Uterus (tissue), 4 donors: ENCODE results near the gene TRIO. TPM values are rescaled to one million over a fixed set of nuclear protein-coding genes. Genes with fewer than 3 reads are reported as not detected.

Source experiments
- DNase-seq, 2 donors: peaks; one replicate each; pipeline ENCODE4 v3.0.0-alpha.2; 2019 to 2020
- H3K27ac ChIP-seq, 2 donors: fragments of 200-600 bp; sonication (generic); 1 replicate in 1 of 2; 2 replicates in 1 of 2; pipeline ENCODE4 v1.5.1; 2016 to 2018
- H3K27me3 ChIP-seq, 2 donors: fragments of 200-600 bp; sonication (generic); one replicate each; pipeline ENCODE4 v1.5.1; 2018 to 2019; ENCODE audit warnings: control low read depth in 1 of 2
- H3K36me3 ChIP-seq, 2 donors: fragments of 200-600 bp; sonication (generic); one replicate each; pipeline ENCODE4 v1.5.1; 2019; ENCODE audit warnings: control low read depth in 1 of 2
- H3K4me1 ChIP-seq, 2 donors: fragments of 200-600 bp; sonication (generic); one replicate each; pipeline ENCODE4 v1.5.1; 2018 to 2019; ENCODE audit warnings: control low read depth in 1 of 2
- H3K4me3 ChIP-seq, 2 donors: fragments of 200-600 bp; sonication (generic); 1 replicate in 1 of 2; 2 replicates in 1 of 2; pipeline ENCODE4 v1.5.1; 2018 to 2019; ENCODE audit warnings: mild to moderate bottlenecking in 1 of 2
- H3K9me3 ChIP-seq, 2 donors: fragments of 200-600 bp; sonication (generic); one replicate each; pipeline ENCODE4 v1.5.1; 2019; ENCODE audit warnings: control low read depth in 1 of 2
- POLR2A ChIP-seq, 2 donors: fragments of 450-650 bp; IDR thresholded peaks; one replicate each; pipeline ENCODE4 v1.6.1; 2016; ENCODE audit warnings: antibody characterized with exemption in 2 of 2, mild to moderate bottlenecking in 1 of 2, moderate library complexity in 1 of 2
- intact Hi-C: fragments of 100-400 bp; cut with DNase I; formaldehyde crosslinking; loops from one replicate; pipeline ENCODE4 v1.15.1; 2023; ENCODE audit warnings: low total_unique reads
- total RNA-seq, 4 donors: library from RNA; depleted of rRNA in 3 of 4; stranded (reverse); fragments of >200 nt in 3 of 4; gene quantifications; one replicate each; pipeline versions ENCODE4 v1.1.0 to v1.2.4, GENCODE V29; 2014 to 2023
- TF ChIP-seq, protein P1 (sequence below), 4 experiments: fragments of 200-600 bp in 2 of 4; fragments of 450-650 bp in 2 of 4; sonication (generic) in 2 of 4; IDR thresholded peaks; one replicate each; pipeline ENCODE4 v1.5.1; 2016 to 2019; ENCODE audit warnings: antibody characterized with exemption in 4 of 4, mild to moderate bottlenecking in 2 of 4, moderate library complexity in 1 of 4
- donor health status: DM: yes; HTN: yes; CAD: no.

Gene TRIO
- total RNA-seq, 4 donors from 2014 or later, result 93.5 to 234 (median 207) TPM

DNA sequence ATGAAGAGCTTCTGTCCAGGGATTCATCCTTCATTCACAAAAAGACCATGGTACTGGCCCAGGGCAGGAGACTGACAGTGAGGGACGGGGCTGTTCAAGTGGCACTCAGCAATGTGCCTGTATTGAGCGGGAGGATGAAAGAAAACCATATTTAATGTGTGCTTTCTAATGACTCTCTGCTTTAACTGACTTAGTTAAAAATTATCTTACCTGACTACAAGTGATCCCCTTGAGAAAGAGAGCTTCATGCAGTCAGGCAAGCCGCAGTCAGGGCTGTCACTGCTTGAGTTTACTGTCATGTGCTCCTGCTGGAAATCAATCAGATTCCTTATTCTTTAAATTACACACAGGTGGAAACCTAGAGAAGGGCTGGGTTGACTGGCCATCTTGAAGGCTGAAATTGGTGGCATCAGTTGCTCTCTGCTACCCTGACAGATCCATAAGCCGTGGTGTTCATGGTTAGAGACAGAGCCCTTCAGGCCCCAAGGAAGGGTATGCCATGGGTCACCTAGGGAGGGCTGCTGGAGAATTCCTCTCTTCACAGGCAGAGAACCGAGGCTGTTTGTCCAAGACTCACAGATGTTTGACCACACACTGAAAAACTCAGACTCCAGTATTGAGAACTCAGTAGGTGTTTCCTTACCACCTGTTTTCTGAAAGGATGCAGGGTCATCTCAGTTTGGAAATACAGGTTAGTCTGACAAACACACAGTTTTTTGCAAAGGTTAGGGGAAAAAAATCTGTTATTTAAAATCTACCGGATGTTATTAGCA is 70.9 kb downstream of the TRIO start:
- no peak for DNase-seq
- no peak overlapping the region for H3K27ac ChIP-seq
- H3K27me3 ChIP-seq, result no peaks in the 10 kb centered on the region
- H3K4me3 ChIP-seq, result no peak overlapping the region
- no peaks in the 10 kb centered on the region for H3K9me3 ChIP-seq
- no peaks in the 10 kb centered on the region for H3K4me1 ChIP-seq
- no peak for TF ChIP-seq POLR2A (IDR thresholded peaks at IDR 0.05)
- TF ChIP-seq, protein P1, sequence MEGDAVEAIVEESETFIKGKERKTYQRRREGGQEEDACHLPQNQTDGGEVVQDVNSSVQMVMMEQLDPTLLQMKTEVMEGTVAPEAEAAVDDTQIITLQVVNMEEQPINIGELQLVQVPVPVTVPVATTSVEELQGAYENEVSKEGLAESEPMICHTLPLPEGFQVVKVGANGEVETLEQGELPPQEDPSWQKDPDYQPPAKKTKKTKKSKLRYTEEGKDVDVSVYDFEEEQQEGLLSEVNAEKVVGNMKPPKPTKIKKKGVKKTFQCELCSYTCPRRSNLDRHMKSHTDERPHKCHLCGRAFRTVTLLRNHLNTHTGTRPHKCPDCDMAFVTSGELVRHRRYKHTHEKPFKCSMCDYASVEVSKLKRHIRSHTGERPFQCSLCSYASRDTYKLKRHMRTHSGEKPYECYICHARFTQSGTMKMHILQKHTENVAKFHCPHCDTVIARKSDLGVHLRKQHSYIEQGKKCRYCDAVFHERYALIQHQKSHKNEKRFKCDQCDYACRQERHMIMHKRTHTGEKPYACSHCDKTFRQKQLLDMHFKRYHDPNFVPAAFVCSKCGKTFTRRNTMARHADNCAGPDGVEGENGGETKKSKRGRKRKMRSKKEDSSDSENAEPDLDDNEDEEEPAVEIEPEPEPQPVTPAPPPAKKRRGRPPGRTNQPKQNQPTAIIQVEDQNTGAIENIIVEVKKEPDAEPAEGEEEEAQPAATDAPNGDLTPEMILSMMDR (IDR thresholded peaks at IDR 0.05), result no peak
- no peaks in the 10 kb centered on the region for H3K36me3 ChIP-seq
- intact Hi-C loops, result no loop called here

DNA sequence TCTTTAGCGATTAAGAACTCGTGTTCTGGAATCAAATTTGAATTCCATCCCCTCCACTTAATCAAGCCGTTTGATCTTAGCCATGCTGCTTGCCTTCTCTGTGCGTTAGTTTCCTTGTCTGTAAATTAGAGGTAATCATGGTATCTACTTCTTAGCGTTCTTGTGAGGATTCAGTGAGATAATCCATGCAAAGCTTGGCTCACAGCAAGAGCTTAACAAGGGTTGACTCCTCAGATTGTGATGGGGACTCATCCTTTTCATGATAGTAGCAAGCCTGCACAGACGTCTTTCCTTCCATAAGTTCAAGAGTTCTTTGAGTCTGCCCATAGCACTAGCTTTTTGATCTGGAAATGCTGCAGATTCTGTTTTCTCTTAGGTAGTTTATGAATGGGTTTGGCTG is 72.8 kb downstream of the TRIO start:
- Histone ChIP-seq H3K27ac (no peak overlapping the region), H3K27me3 (no peaks in the 10 kb centered on the region), H3K36me3 (no peaks in the 10 kb centered on the region), H3K4me3 (no peak overlapping the region), H3K4me1 (no peaks in the 10 kb centered on the region), H3K9me3 (no peaks in the 10 kb centered on the region)
- no peak for DNase-seq
- intact Hi-C loops, result no loop called here
- TF ChIP-seq, protein P1 (IDR thresholded peaks at IDR 0.05), result no peak
- TF ChIP-seq POLR2A (IDR thresholded peaks at IDR 0.05), result no peak

DNA sequence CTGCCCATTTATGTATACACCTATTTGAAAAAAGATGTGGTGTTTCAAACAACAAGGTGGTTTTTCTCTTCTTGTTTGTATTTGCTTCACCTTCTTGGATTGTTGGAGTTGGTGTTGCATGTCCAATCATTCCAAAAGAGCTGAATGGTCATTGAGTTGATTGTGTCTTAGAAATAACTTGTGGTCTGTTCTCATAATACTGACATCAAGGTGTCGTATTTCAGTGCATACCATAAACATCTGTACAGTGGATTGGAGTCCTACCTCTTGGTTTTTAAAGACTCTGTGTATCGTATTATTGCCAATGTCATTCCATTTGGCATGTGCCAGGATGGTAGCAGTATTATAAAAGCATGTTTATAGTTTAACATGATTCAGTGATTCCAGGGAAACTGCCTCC is 73.2 kb downstream of the TRIO start:
- no peaks in the 10 kb centered on the region for H3K9me3 ChIP-seq
- no peak overlapping the region for H3K4me3 ChIP-seq
- no peaks in the 10 kb centered on the region for H3K4me1 ChIP-seq
- no peaks in the 10 kb centered on the region for H3K27me3 ChIP-seq
- no peak for TF ChIP-seq POLR2A (IDR thresholded peaks at IDR 0.05)
- TF ChIP-seq, protein P1 (IDR thresholded peaks at IDR 0.05), result no peak
- H3K27ac ChIP-seq, result no peak overlapping the region
- no peak for DNase-seq
- intact Hi-C loops, result no loop called here
- no peaks in the 10 kb centered on the region for H3K36me3 ChIP-seq

DNA sequence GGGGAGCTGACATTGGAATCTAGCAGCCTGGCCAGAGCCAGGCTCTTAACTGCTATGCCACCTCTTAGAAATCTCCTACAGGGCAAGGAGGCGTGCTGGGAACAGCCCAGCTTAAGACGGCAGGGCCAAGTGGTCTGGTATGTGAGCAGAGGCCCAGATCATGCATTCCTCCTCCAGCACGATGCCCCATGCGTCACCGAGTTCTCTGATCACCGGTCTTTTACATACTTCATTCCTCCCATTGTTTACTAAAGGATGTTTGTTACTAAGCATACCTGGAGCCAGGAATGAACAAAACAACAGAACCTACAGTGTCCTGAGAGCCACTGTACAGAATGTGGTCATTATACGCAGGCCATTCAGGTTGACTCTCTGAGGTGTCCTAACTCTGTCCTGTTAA is 73.8 kb downstream of the TRIO start:
- Histone ChIP-seq H3K9me3 (no peaks in the 10 kb centered on the region), H3K4me1 (no peaks in the 10 kb centered on the region), H3K4me3 (no peak overlapping the region), H3K27me3 (no peaks in the 10 kb centered on the region), H3K36me3 (no peaks in the 10 kb centered on the region), H3K27ac (no peak overlapping the region)
- TF ChIP-seq, protein P1 (IDR thresholded peaks at IDR 0.05), result no peak
- TF ChIP-seq POLR2A (IDR thresholded peaks at IDR 0.05), result no peak
- no peak for DNase-seq
- intact Hi-C loops, result no loop called here

DNA sequence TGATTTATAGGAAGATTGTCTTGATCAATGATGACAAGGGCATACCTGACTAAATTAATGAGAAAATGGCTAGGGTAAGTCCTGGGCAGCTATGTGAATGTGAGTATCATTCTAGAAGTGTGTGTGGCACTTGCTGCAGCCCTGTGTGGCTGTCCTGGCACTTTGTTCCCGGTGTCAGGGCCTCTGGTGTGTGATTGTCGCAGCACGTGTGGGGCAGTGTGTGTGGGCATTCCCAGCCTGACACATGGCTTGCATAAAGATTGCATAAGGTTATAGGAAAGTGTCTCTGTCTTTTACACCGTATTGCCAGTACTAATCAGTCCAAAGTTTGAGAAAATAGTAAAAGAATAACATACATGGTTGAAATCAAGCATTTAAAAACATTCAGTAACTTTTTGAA is 74.4 kb downstream of the TRIO start:
- H3K9me3 ChIP-seq, result no peaks in the 10 kb centered on the region
- DNase-seq, result no peak
- no peak overlapping the region for H3K27ac ChIP-seq
- no peaks in the 10 kb centered on the region for H3K36me3 ChIP-seq
- intact Hi-C loops, result no loop called here
- no peaks in the 10 kb centered on the region for H3K27me3 ChIP-seq
- no peak overlapping the region for H3K4me3 ChIP-seq
- TF ChIP-seq, protein P1 (IDR thresholded peaks at IDR 0.05), result no peak
- no peak for TF ChIP-seq POLR2A (IDR thresholded peaks at IDR 0.05)
- no peaks in the 10 kb centered on the region for H3K4me1 ChIP-seq
